Suprapubic skin (tissue), 4 donors: ENCODE results near the gene MEIS1. TPM values are rescaled to one million over a fixed set of nuclear protein-coding genes. Genes with fewer than 3 reads are reported as not detected.
"Not testable (repeated sequence)": the region's sequence is repeated elsewhere in the genome, so short reads cannot be mapped to it uniquely, and the experiment has no call there.

ENCODE experiments used
- DNase-seq, 2 donors: peaks; one replicate each; pipeline ENCODE4 v3.0.0-alpha.2; 2019; ENCODE audit warnings: low spot score in 2 of 2
- H3K27ac ChIP-seq: fragments of 200-600 bp; sonication (generic); one replicate; pipeline ENCODE4 v1.5.1; 2019
- H3K27me3 ChIP-seq: fragments of 200-600 bp; sonication (generic); one replicate; pipeline ENCODE4 v1.5.1; 2019
- H3K36me3 ChIP-seq: fragments of 200-600 bp; sonication (generic); one replicate; pipeline ENCODE4 v1.5.1; 2019
- H3K4me1 ChIP-seq: fragments of 200-600 bp; sonication (generic); one replicate; pipeline ENCODE4 v1.5.1; 2019
- H3K4me3 ChIP-seq: fragments of 200-600 bp; sonication (generic); one replicate; pipeline ENCODE4 v1.5.1; 2019; ENCODE audit warnings: mild to moderate bottlenecking
- H3K9me3 ChIP-seq: fragments of 200-600 bp; sonication (generic); one replicate; pipeline ENCODE4 v1.5.1; 2019
- EP300 ChIP-seq: sonication (generic); formaldehyde crosslinking; IDR thresholded peaks from one replicate; pipeline ENCODE4 v1.6.1; 2017; ENCODE audit warnings: antibody characterized with exemption
- POLR2A ChIP-seq, 2 donors: fragments of 450-650 bp; IDR thresholded peaks; one replicate each; pipeline ENCODE4 v1.6.1; 2017; ENCODE audit warnings: antibody characterized with exemption in 2 of 2, mild to moderate bottlenecking in 2 of 2, moderate library complexity in 2 of 2
- POLR2AphosphoS5 ChIP-seq, 3 donors: sonication (generic); formaldehyde crosslinking; IDR thresholded peaks; one replicate each; pipeline ENCODE4 v1.6.1; 2017; ENCODE audit warnings: antibody characterized with exemption in 3 of 3
- WGBS: methylation state at CpG from one replicate; pipeline ENCODE4 v1.1.5; 2018; 5-methylcytosine and 5-hydroxymethylcytosine counted together
- total RNA-seq, 4 donors: library from RNA; depleted of rRNA; stranded (reverse); fragments of >200 nt; gene quantifications; one replicate each; pipeline ENCODE4 v1.1.0, GENCODE V29; 2016
- TF ChIP-seq, protein P1 (sequence below), 2 donors: fragments of 200-600 bp in 1 of 2; fragments of 450-650 bp in 1 of 2; sonication (generic) in 1 of 2; IDR thresholded peaks; one replicate each; pipeline ENCODE4 v1.5.1; 2016 to 2019; ENCODE audit warnings: antibody characterized with exemption in 2 of 2, mild to moderate bottlenecking in 1 of 2, moderate library complexity in 1 of 2

MEIS1 gene
- 10 to 100 TPM; 12.7 to 28.0 (median 20.3) TPM for total RNA-seq

DNA sequence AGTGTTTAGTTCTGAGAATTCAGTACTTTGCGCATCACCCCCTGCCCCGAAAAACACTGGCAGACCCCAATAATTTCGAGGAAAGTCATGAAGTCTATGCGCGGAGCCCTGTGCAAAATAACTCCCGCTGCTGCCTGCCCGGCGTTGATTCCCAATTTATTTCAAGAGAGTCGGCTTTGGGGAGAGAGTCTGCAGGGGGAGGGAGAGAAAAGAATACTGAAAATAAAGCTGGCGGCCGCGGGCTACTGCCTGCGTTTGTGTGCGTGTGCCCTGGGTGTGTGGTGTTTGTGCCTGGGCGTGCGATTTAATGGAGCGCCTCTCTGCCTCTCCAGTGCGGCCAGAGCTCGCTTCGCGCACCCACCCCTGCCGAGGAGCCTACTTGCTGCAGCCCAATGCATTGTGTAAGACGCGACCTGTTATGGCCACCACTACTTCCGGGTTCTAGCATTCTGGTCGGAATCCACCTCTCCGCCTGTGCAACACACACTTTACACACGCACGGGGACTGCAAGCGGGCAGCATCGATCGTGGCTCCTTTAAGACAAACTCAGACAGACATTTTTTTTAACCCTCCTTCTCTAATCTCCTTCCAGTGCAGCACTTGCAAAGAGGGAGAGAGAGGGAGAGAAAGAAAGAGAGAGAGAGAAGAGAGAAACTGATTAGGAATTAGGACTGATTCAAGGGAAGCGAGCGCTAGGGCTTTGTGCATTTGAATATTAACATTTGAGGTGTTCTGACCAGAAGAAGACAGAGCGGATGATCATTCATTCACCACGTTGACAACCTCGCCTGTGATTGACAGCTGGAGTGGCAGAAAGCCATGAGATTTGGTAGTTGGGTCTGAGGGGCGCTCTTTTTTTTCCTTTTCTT, at the start of gene MEIS1:
TSS of gene MEIS1 (plus strand) at position 447 of the 870 bp plus-strand sequence. CDS start 732 bp downstream, outside the sequence.
- Histone ChIP-seq H3K4me1 (peaks cover 15% of the 10 kb centered on the region), H3K4me3 (peak within 1 kb of the TSS; percentile 84), H3K9me3 (no peaks in the 10 kb centered on the region), H3K36me3 (peaks cover 6% of the 10 kb centered on the region), H3K27me3 (peaks cover 11% of the 10 kb centered on the region), H3K27ac (peak within 1 kb of the TSS; percentile 96)
- under 1% methylated on average over 35 of the region's 38 CpGs for WGBS
- TF ChIP-seq POLR2AphosphoS5 (IDR thresholded peaks at IDR 0.05) = peak; percentile 82 to 93 (median 90)
- TF ChIP-seq EP300 = no peak
- peak in 1 of 2 donors; percentile 81 for TF ChIP-seq POLR2A (IDR thresholded peaks at IDR 0.05)
- TF ChIP-seq, protein P1, sequence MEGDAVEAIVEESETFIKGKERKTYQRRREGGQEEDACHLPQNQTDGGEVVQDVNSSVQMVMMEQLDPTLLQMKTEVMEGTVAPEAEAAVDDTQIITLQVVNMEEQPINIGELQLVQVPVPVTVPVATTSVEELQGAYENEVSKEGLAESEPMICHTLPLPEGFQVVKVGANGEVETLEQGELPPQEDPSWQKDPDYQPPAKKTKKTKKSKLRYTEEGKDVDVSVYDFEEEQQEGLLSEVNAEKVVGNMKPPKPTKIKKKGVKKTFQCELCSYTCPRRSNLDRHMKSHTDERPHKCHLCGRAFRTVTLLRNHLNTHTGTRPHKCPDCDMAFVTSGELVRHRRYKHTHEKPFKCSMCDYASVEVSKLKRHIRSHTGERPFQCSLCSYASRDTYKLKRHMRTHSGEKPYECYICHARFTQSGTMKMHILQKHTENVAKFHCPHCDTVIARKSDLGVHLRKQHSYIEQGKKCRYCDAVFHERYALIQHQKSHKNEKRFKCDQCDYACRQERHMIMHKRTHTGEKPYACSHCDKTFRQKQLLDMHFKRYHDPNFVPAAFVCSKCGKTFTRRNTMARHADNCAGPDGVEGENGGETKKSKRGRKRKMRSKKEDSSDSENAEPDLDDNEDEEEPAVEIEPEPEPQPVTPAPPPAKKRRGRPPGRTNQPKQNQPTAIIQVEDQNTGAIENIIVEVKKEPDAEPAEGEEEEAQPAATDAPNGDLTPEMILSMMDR (IDR thresholded peaks at IDR 0.05) = no peak
- peak; percentile 94 to 96 for DNase-seq

DNA sequence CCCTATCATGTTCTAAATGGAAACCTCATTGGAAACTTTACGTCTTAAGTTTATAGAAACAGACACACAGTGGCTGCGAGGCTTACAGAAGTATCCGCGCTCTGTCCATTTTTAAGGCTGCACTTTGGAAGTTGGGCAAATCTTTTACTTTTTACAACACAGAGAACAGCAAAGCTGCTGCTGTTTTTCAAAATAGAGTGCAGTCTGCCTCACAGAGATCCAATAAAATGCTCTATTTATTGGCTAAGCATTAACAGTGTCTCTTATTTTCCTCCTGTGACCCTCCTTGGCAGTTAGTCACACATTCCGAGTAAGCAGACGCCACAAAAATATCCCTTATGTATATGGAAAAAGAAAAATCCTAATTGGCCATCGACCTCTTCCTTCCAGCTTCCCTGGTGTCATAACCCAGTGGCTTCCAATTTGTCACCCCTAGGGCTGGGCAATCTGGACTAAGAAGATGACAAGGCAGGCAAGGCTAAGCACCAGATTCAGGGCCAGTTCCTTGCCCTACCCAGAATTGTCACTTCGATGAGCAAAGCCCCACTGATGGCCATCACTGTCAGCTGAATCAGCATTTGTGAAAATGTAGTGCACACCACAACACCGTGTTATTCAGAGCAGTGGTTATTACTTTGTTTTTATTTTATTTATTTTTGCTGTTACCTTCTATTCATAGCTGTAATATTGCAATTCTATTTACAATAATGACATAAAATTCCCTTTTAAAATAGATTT, 47.7 kb upstream of the MEIS1 start:
- H3K4me3 ChIP-seq = no peak overlapping the region
- no peak overlapping the region for H3K27ac ChIP-seq
- no peaks in the 10 kb centered on the region for H3K36me3 ChIP-seq
- H3K4me1 ChIP-seq = peaks cover 7% of the 10 kb centered on the region
- TF ChIP-seq POLR2AphosphoS5 (IDR thresholded peaks at IDR 0.05) (no peak), EP300 (no peak), POLR2A (IDR thresholded peaks at IDR 0.05) (no peak)
- TF ChIP-seq, protein P1 (IDR thresholded peaks at IDR 0.05) = no peak
- no peak for DNase-seq
- H3K27me3 ChIP-seq = no peaks in the 10 kb centered on the region
- H3K9me3 ChIP-seq = no peaks in the 10 kb centered on the region
- WGBS = 72% methylated on average over 9 of the region's 9 CpGs

DNA sequence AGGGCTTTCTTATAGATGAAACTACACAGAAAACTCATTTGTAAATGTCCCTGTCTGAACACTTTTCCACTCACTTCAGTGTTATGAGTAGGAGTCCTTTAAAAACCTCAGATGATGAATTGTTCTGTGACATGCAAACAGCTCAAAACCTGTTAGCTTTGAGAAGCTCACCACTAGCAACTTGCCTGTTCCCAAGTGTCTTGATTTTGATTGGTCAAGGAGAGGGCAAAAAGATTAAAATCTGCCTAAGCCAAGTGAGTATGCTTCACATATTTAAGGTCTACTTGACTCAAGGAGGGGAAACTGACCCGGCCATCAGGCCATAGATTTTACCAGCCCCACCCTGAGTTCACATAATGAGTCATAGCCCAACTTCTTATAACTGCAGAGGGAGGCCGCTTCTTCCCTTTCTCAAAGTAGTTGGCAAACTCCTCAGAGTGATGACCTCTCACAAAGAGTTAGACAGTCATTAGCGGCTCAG, 45.2 kb upstream of the MEIS1 start:
- WGBS = 66% methylated on average over 3 of the region's 3 CpGs
- Histone ChIP-seq H3K4me1 (peaks cover 7% of the 10 kb centered on the region), H3K4me3 (no peak overlapping the region), H3K9me3 (no peaks in the 10 kb centered on the region), H3K27ac (no peak overlapping the region), H3K27me3 (no peaks in the 10 kb centered on the region), H3K36me3 (no peaks in the 10 kb centered on the region)
- DNase-seq = no peak
- TF ChIP-seq EP300 (no peak), POLR2A (IDR thresholded peaks at IDR 0.05) (no peak), POLR2AphosphoS5 (IDR thresholded peaks at IDR 0.05) (no peak)
- TF ChIP-seq, protein P1 (IDR thresholded peaks at IDR 0.05) = no peak

DNA sequence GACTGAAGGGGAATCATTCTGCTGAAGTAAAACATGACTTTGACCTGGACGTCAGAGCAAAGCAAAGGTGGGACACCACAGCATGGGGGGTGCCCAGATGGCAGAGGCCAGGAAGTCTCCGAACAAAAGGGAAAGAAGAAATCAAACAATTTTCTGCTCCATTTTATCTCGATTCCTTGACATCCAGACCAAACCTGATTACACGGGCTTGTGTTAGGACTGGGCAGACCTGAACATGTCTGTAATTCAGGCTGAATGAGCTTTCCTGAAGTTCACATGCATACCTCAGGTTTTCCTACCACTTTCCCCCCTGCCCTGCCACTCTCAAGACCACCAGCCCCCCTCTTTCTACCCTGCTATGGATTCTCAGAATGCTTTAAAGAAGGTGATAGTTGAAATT, 44.8 kb upstream of the MEIS1 start:
- H3K27ac ChIP-seq = no peak overlapping the region
- H3K4me3 ChIP-seq = no peak overlapping the region
- peaks cover 7% of the 10 kb centered on the region for H3K4me1 ChIP-seq
- H3K9me3 ChIP-seq = no peaks in the 10 kb centered on the region
- TF ChIP-seq POLR2A (IDR thresholded peaks at IDR 0.05) = no peak
- TF ChIP-seq EP300 = no peak
- no peak for TF ChIP-seq POLR2AphosphoS5 (IDR thresholded peaks at IDR 0.05)
- TF ChIP-seq, protein P1 (IDR thresholded peaks at IDR 0.05) = no peak
- H3K27me3 ChIP-seq = no peaks in the 10 kb centered on the region
- WGBS = 81% methylated on average over 4 of the region's 4 CpGs
- no peak for DNase-seq
- no peaks in the 10 kb centered on the region for H3K36me3 ChIP-seq

DNA sequence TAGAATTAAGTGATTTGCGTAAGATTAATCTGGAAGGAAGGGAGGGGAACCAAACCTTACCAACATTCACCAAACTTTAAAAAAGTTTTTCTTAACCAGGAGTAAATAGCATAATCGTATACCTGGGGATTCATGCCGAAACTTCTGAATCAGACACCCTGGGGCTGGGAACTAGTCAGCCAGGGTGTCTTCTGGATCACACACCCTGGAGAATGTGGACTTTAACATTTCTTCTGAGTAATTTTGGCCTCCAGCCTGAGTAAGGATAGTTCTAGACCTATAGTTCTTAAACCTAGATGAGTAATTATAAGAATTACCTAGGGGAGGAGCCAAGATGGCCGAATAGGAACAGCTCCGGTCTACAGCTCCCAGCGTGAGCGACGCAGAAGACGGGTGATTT, 44.1 kb upstream of the MEIS1 start:
- TF ChIP-seq POLR2A (IDR thresholded peaks at IDR 0.05) (no peak), POLR2AphosphoS5 (IDR thresholded peaks at IDR 0.05) (no peak), EP300 (no peak)
- TF ChIP-seq, protein P1 (IDR thresholded peaks at IDR 0.05) = no peak
- Histone ChIP-seq H3K27me3 (no peaks in the 10 kb centered on the region), H3K36me3 (no peaks in the 10 kb centered on the region), H3K4me3 (peak overlapping the region; percentile 12), H3K27ac (no peak overlapping the region), H3K9me3 (no peaks in the 10 kb centered on the region), H3K4me1 (peaks cover 7% of the 10 kb centered on the region)
- DNase-seq = no peak
- 82% methylated on average over 9 of the region's 9 CpGs for WGBS

DNA sequence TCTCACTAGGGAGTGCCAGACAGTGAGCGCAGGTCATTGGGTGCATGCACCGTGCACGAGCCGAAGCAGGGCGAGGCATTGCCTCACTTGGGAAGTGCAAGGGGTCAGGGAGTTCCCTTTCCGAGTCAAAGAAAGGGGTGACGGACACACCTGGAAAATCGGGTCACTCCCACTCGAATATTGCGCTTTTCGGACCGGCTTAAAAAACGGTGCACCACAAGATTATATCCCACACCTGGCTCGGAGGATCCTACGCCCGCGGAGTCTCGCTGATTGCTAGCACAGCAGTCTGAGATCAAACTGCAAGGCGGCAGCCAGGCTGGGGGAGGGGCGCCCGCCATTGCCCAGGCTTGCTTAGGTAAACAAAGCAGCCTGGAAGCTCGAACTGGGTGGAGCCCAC, 43.7 kb upstream of the MEIS1 start:
- peak overlapping the region; percentile 12 for H3K4me3 ChIP-seq
- H3K36me3 ChIP-seq, H3K27me3 ChIP-seq, H3K27ac ChIP-seq, DNase-seq, H3K4me1 ChIP-seq, H3K9me3 ChIP-seq: not testable (repeated sequence)
- 78% methylated on average over 13 of the region's 22 CpGs for WGBS
